GM23338 (cell line): ENCODE measurements around the gene GBP7. TPM values are rescaled to one million over a fixed set of nuclear protein-coding genes. Genes with fewer than 3 reads are reported as not detected.

Experiments
- ATAC-seq: fragments of 200-7000 bp; cut with Tn5 transposase; 3 replicates; pipeline ENCODE4 v1.9.1; 2020
- DNase-seq: peaks from one replicate; pipeline ENCODE4 v3.0.0-alpha.2; 2015; ENCODE audit warnings: low spot score
- H2AFZ ChIP-seq: fragments of 200-600 bp; sonication (generic); 2 replicates; pipeline ENCODE4 v1.8.0; 2016; ENCODE audit warnings: antibody characterized with exemption, mild to moderate bottlenecking, moderate library complexity
- H3F3A ChIP-seq: fragments of 200-600 bp; sonication (generic); replicated peaks from 2 replicates; pipeline ENCODE4 v1.8.0; 2017; ENCODE audit warnings: antibody characterized with exemption, mixed run types, low read depth
- H3K27ac ChIP-seq: fragments of 200-600 bp; sonication (generic); 2 replicates; pipeline ENCODE4 v1.6.1; 2016; ENCODE audit warnings: low read depth
- H3K27me3 ChIP-seq: fragments of 200-600 bp; sonication (generic); 2 replicates; pipeline ENCODE4 v1.8.0; 2016; ENCODE audit warnings: mild to moderate bottlenecking, mixed run types, moderate library complexity; ENCODE audit not compliant: insufficient read depth
- H3K36me3 ChIP-seq: fragments of 200-600 bp; sonication (generic); 2 replicates; pipeline ENCODE4 v1.8.0; 2016; ENCODE audit warnings: mild to moderate bottlenecking; ENCODE audit not compliant: insufficient read depth
- H3K4me1 ChIP-seq: fragments of 200-600 bp; sonication (generic); 2 replicates; pipeline ENCODE4 v1.8.0; 2016; ENCODE audit warnings: mild to moderate bottlenecking, moderate library complexity; ENCODE audit not compliant: insufficient read depth
- H3K4me2 ChIP-seq: fragments of 200-600 bp; sonication (generic); 2 replicates; pipeline ENCODE4 v1.7.1; 2017; ENCODE audit warnings: mixed run types
- H3K4me3 ChIP-seq: fragments of 200-600 bp; sonication (generic); 2 replicates; pipeline ENCODE4 v1.6.1; 2016; ENCODE audit warnings: mixed run types
- H3K79me2 ChIP-seq: fragments of 200-600 bp; sonication (generic); replicated peaks from 2 replicates; pipeline ENCODE4 v1.8.0; 2017; ENCODE audit warnings: mild to moderate bottlenecking; ENCODE audit not compliant: insufficient read depth
- H3K9me2 ChIP-seq: fragments of 200-600 bp; sonication (generic); 2 replicates; pipeline ENCODE4 v1.8.0; 2017; ENCODE audit not compliant: insufficient read depth
- H4K20me1 ChIP-seq: fragments of 200-600 bp; sonication (generic); replicated peaks from 2 replicates; pipeline ENCODE4 v1.8.0; 2017; ENCODE audit warnings: mild to moderate bottlenecking; ENCODE audit not compliant: insufficient read depth
- H3K27ac Mint-ChIP-seq: 2 replicates; pipeline ENCODE4 v1.8.0; 2020; ENCODE audit warnings: inconsistent platforms, mild to moderate bottlenecking, moderate library complexity, mixed read lengths
- H3K27me3 Mint-ChIP-seq: 3 replicates; pipeline ENCODE4 v1.8.0; 2022; ENCODE audit warnings: low read depth, mild to moderate bottlenecking, moderate library complexity, mixed read lengths, inconsistent platforms; ENCODE audit not compliant: insufficient read depth, poor library complexity
- H3K36me3 Mint-ChIP-seq: 3 replicates; pipeline ENCODE4 v1.8.0; 2021; ENCODE audit warnings: low read depth, mild to moderate bottlenecking, inconsistent platforms, moderate library complexity, mixed read lengths
- H3K4me1 Mint-ChIP-seq: 3 replicates; pipeline ENCODE4 v1.8.0; 2020; ENCODE audit warnings: mild to moderate bottlenecking, inconsistent platforms, mixed read lengths
- H3K4me3 Mint-ChIP-seq: 3 replicates; pipeline ENCODE4 v1.8.0; 2021; ENCODE audit warnings: moderate library complexity, mild to moderate bottlenecking, inconsistent platforms, mixed read lengths
- H3K9me3 Mint-ChIP-seq: 3 replicates; pipeline ENCODE4 v1.8.0; 2020; ENCODE audit warnings: moderate library complexity, mild to moderate bottlenecking, inconsistent platforms, mixed read lengths
- CREB1 ChIP-seq: fragments of 250-450 bp; sonication (Bioruptor Pico); IDR thresholded peaks from 2 replicates; pipeline ENCODE4 v1.5.0; 2020; ENCODE audit warnings: low read depth, mild to moderate bottlenecking, moderate library complexity
- EZH2 ChIP-seq: fragments of 200-600 bp; sonication (generic); IDR thresholded peaks from one replicate; pipeline ENCODE4 v1.8.0; 2017; ENCODE audit warnings: antibody characterized with exemption, mild to moderate bottlenecking, low read depth; ENCODE audit not compliant: unreplicated experiment
- EZH2phosphoT487 ChIP-seq: fragments of 200-600 bp; sonication (generic); IDR thresholded peaks from one replicate; pipeline ENCODE4 v1.8.1; 2018; ENCODE audit warnings: antibody characterized with exemption; ENCODE audit not compliant: unreplicated experiment
- JUNB ChIP-seq: IDR thresholded peaks from one replicate; pipeline ENCODE4 v1.6.1; 2016; ENCODE audit warnings: antibody characterized with exemption; ENCODE audit not compliant: unreplicated experiment
- NANOG ChIP-seq: IDR thresholded peaks from 2 replicates; pipeline ENCODE4 v1.6.1; 2016; ENCODE audit warnings: antibody characterized with exemption, borderline replicate concordance
- POLR2AphosphoS5 ChIP-seq: IDR thresholded peaks from 2 replicates; pipeline ENCODE4 v1.6.1; 2016; ENCODE audit warnings: antibody characterized with exemption, low read depth
- STAT1 ChIP-seq: IDR thresholded peaks from one replicate; pipeline ENCODE4 v1.6.1; 2016; ENCODE audit warnings: antibody characterized with exemption; ENCODE audit not compliant: unreplicated experiment
- ZNF114 ChIP-seq: fragments of 250-450 bp; sonication (Bioruptor Pico); IDR thresholded peaks from 2 replicates; pipeline ENCODE4 v1.5.0; 2020; ENCODE audit warnings: mild to moderate bottlenecking, moderate library complexity
- ZNF331 ChIP-seq: fragments of 250-450 bp; sonication (Bioruptor Pico); IDR thresholded peaks from 2 replicates; pipeline ENCODE4 v1.5.0; 2020; ENCODE audit warnings: low read depth, mild to moderate bottlenecking, moderate library complexity
- polyA plus RNA-seq: library from polyadenylated mRNA; unstranded; fragments of >200 nt; fragmentation: Nextera tagmentation; extraction: Ambion mirVana; gene quantifications from 2 replicates; pipeline ENCODE4 v1.2.1, GENCODE V29; 2016
- total RNA-seq: library from RNA; depleted of rRNA; stranded (reverse); fragments of >200 nt; shearing (Covaris generic); gene quantifications from 2 replicates; pipeline ENCODE4 v1.2.3, GENCODE V29; 2014
- TF ChIP-seq, protein P1 (sequence below), 2 experiments: fragments of 200-600 bp in 1 of 2; sonication (generic) in 1 of 2; conservative IDR thresholded peaks; 2 replicates each; pipeline versions ENCODE4 v1.5.1 to v1.6.1; 2016 to 2017; ENCODE audit warnings: antibody characterized with exemption in 2 of 2, low read depth in 2 of 2, mild to moderate bottlenecking in 2 of 2, moderate library complexity in 1 of 2
- TF ChIP-seq, protein P2 (sequence below): fragments of 250-450 bp; sonication (Bioruptor Pico); IDR thresholded peaks from 2 replicates; pipeline ENCODE4 v1.5.0; 2020; ENCODE audit warnings: mild to moderate bottlenecking, moderate library complexity
- TF ChIP-seq, protein P3 (sequence below): IDR thresholded peaks from 2 replicates; pipeline ENCODE4 v1.6.1; 2016; ENCODE audit warnings: antibody characterized with exemption

Gene GBP7
- total and polyA plus RNA-seq, 2 experiments from 2014 or later: not detected

DNA sequence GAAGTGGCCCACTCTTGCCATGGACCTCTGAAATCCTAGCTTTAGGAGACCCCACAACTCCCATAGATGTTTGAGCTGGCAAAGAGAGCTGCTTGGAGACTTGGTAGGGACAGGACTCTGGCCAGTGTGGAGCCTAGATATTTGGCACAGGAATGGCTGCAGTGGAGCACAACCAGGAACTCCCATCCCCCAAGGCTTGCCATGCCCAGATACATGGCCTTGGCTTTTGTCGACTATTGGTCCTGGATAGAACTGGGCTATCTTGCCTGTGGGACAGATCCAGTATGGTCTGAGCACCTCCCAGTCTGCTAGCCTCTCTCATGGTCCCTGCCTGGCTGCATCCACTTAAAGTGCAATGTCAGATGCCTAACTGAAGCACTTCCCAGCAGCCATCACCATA lies 42.1 kb downstream of the GBP7 start:
- H3K27me3 Mint-ChIP-seq: no peaks in the 10 kb centered on the region
- Histone ChIP-seq H3F3A (no peaks in the 10 kb centered on the region), H3K9me2 (0 out of 2 replicates have a peak, but pooled peaks cover 7% of the 10 kb centered on the region), H3K27ac (no peak overlapping the region), H3K4me1 (no peaks in the 10 kb centered on the region), H3K27me3 (no peaks in the 10 kb centered on the region), H3K36me3 (no peaks in the 10 kb centered on the region), H4K20me1 (no peaks in the 10 kb centered on the region), H3K79me2 (no peaks in the 10 kb centered on the region), H3K4me3 (no peak overlapping the region), H2AFZ (no peak overlapping the region), H3K4me2 (no peak overlapping the region)
- H3K4me3 Mint-ChIP-seq: no peak overlapping the region
- H3K4me1 Mint-ChIP-seq: no peaks in the 10 kb centered on the region
- no peaks in the 10 kb centered on the region for H3K36me3 Mint-ChIP-seq
- no peak for DNase-seq
- TF ChIP-seq JUNB (no peak), CREB1 (CRISPR knock-in tag) (no peak), EZH2phosphoT487 (no peak), POLR2AphosphoS5 (no peak), EZH2 (no peak), STAT1 (no peak), ZNF114 (no peak), NANOG (no peak), ZNF331 (CRISPR knock-in tag) (no peak)
- TF ChIP-seq, protein P1, sequence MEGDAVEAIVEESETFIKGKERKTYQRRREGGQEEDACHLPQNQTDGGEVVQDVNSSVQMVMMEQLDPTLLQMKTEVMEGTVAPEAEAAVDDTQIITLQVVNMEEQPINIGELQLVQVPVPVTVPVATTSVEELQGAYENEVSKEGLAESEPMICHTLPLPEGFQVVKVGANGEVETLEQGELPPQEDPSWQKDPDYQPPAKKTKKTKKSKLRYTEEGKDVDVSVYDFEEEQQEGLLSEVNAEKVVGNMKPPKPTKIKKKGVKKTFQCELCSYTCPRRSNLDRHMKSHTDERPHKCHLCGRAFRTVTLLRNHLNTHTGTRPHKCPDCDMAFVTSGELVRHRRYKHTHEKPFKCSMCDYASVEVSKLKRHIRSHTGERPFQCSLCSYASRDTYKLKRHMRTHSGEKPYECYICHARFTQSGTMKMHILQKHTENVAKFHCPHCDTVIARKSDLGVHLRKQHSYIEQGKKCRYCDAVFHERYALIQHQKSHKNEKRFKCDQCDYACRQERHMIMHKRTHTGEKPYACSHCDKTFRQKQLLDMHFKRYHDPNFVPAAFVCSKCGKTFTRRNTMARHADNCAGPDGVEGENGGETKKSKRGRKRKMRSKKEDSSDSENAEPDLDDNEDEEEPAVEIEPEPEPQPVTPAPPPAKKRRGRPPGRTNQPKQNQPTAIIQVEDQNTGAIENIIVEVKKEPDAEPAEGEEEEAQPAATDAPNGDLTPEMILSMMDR (conservative IDR thresholded peaks at IDR 0.05; ENCODE audit: low read depth in 2 of 2): no peak
- TF ChIP-seq, protein P2, sequence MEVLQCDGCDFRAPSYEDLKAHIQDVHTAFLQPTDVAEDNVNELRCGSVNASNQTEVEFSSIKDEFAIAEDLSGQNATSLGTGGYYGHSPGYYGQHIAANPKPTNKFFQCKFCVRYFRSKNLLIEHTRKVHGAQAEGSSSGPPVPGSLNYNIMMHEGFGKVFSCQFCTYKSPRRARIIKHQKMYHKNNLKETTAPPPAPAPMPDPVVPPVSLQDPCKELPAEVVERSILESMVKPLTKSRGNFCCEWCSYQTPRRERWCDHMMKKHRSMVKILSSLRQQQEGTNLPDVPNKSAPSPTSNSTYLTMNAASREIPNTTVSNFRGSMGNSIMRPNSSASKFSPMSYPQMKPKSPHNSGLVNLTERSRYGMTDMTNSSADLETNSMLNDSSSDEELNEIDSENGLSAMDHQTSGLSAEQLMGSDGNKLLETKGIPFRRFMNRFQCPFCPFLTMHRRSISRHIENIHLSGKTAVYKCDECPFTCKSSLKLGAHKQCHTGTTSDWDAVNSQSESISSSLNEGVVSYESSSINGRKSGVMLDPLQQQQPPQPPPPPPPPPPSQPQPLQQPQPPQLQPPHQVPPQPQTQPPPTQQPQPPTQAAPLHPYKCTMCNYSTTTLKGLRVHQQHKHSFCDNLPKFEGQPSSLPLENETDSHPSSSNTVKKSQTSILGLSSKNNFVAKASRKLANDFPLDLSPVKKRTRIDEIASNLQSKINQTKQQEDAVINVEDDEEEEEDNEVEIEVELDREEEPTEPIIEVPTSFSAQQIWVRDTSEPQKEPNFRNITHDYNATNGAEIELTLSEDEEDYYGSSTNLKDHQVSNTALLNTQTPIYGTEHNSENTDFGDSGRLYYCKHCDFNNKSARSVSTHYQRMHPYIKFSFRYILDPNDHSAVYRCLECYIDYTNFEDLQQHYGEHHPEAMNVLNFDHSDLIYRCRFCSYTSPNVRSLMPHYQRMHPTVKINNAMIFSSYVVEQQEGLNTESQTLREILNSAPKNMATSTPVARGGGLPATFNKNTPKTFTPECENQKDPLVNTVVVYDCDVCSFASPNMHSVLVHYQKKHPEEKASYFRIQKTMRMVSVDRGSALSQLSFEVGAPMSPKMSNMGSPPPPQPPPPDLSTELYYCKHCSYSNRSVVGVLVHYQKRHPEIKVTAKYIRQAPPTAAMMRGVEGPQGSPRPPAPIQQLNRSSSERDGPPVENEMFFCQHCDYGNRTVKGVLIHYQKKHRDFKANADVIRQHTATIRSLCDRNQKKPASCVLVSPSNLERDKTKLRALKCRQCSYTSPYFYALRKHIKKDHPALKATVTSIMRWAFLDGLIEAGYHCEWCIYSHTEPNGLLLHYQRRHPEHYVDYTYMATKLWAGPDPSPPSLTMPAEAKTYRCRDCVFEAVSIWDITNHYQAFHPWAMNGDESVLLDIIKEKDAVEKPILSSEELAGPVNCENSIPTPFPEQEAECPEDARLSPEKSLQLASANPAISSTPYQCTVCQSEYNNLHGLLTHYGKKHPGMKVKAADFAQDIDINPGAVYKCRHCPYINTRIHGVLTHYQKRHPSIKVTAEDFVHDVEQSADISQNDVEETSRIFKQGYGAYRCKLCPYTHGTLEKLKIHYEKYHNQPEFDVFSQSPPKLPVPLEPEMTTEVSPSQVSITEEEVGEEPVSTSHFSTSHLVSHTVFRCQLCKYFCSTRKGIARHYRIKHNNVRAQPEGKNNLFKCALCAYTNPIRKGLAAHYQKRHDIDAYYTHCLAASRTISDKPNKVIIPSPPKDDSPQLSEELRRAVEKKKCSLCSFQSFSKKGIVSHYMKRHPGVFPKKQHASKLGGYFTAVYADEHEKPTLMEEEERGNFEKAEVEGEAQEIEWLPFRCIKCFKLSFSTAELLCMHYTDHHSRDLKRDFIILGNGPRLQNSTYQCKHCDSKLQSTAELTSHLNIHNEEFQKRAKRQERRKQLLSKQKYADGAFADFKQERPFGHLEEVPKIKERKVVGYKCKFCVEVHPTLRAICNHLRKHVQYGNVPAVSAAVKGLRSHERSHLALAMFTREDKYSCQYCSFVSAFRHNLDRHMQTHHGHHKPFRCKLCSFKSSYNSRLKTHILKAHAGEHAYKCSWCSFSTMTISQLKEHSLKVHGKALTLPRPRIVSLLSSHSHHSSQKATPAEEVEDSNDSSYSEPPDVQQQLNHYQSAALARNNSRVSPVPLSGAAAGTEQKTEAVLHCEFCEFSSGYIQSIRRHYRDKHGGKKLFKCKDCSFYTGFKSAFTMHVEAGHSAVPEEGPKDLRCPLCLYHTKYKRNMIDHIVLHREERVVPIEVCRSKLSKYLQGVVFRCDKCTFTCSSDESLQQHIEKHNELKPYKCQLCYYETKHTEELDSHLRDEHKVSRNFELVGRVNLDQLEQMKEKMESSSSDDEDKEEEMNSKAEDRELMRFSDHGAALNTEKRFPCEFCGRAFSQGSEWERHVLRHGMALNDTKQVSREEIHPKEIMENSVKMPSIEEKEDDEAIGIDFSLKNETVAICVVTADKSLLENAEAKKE (CRISPR knock-in tag): no peak
- TF ChIP-seq, protein P3, sequence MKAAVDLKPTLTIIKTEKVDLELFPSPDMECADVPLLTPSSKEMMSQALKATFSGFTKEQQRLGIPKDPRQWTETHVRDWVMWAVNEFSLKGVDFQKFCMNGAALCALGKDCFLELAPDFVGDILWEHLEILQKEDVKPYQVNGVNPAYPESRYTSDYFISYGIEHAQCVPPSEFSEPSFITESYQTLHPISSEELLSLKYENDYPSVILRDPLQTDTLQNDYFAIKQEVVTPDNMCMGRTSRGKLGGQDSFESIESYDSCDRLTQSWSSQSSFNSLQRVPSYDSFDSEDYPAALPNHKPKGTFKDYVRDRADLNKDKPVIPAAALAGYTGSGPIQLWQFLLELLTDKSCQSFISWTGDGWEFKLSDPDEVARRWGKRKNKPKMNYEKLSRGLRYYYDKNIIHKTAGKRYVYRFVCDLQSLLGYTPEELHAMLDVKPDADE: no peak
- no peak for ATAC-seq
- no peaks in the 10 kb centered on the region for H3K9me3 Mint-ChIP-seq
- H3K27ac Mint-ChIP-seq: no peak overlapping the region
